Lower leg skin (tissue), 3 donors: ENCODE results near the gene CD200R1L.

Experiments used
- POLR2A ChIP-seq, 2 donors: fragments of 450-650 bp; IDR thresholded peaks; one replicate each; pipeline ENCODE4 v1.6.1; 2016 to 2017; ENCODE audit warnings: antibody characterized with exemption in 2 of 2, mild to moderate bottlenecking in 1 of 2, moderate library complexity in 1 of 2
- TF ChIP-seq, protein P1 (sequence below), 3 donors: fragments of 450-650 bp; IDR thresholded peaks; one replicate each; pipeline ENCODE4 v1.5.1; 2016; ENCODE audit warnings: antibody characterized with exemption in 3 of 3, mild to moderate bottlenecking in 3 of 3, moderate library complexity in 2 of 3

DNA sequence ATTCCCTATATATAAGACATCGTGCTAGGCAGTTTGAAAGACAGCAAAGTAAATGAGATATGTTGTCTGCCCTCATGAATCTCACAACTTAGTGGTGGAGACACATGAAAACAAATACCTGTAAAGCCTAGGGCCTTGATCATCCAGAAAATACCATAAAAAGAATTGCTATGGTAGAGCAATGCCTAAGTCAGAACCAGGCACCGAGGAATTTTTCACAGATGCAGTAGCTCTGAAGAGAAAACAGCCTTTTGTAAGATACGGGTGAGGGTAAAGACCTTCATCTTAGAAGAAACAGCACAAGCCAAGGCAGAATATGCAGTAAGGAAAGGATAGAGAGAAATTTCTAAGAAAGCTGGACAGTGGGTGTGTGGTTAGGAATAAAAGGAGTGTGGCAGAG, 36.1 kb downstream of the CD200R1L start:
- TF ChIP-seq, protein P1, sequence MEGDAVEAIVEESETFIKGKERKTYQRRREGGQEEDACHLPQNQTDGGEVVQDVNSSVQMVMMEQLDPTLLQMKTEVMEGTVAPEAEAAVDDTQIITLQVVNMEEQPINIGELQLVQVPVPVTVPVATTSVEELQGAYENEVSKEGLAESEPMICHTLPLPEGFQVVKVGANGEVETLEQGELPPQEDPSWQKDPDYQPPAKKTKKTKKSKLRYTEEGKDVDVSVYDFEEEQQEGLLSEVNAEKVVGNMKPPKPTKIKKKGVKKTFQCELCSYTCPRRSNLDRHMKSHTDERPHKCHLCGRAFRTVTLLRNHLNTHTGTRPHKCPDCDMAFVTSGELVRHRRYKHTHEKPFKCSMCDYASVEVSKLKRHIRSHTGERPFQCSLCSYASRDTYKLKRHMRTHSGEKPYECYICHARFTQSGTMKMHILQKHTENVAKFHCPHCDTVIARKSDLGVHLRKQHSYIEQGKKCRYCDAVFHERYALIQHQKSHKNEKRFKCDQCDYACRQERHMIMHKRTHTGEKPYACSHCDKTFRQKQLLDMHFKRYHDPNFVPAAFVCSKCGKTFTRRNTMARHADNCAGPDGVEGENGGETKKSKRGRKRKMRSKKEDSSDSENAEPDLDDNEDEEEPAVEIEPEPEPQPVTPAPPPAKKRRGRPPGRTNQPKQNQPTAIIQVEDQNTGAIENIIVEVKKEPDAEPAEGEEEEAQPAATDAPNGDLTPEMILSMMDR (IDR thresholded peaks at IDR 0.05) = no peak
- no peak for TF ChIP-seq POLR2A (IDR thresholded peaks at IDR 0.05)
